HG03442 (cell line): Measurements from ENCODE around the gene ABCC2.
"Not testable (repeated sequence)": the region's sequence is repeated elsewhere in the genome, so short reads cannot be mapped to it uniquely, and the experiment has no call there.

Source experiments
- ATAC-seq: cut with Tn5 transposase; IDR thresholded peaks from one replicate; pipeline ENCODE4 v1.9.1; 2021; ENCODE audit warnings: mild to moderate bottlenecking, moderate library complexity; ENCODE audit not compliant: unreplicated experiment

ABCC2 gene

DNA sequence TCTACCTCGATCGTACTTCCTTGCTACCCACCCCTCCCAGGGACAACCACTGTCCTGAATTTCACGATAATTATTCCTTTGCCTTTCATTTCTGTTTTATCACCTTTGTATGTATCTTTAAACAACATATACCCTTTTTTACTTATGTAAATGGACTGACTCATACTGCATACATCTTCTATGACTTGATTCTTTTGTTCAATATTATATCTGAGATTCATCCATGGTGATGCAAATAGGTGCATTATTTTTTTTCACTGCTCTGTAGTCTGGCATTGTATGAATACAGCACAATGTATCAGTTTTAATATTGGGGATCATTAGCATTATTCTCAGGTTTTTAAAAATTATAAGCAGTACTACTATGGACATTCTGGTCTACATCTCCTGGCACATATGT is 69.4 kb downstream of the ABCC2 start:
- ATAC-seq, result no peak

DNA sequence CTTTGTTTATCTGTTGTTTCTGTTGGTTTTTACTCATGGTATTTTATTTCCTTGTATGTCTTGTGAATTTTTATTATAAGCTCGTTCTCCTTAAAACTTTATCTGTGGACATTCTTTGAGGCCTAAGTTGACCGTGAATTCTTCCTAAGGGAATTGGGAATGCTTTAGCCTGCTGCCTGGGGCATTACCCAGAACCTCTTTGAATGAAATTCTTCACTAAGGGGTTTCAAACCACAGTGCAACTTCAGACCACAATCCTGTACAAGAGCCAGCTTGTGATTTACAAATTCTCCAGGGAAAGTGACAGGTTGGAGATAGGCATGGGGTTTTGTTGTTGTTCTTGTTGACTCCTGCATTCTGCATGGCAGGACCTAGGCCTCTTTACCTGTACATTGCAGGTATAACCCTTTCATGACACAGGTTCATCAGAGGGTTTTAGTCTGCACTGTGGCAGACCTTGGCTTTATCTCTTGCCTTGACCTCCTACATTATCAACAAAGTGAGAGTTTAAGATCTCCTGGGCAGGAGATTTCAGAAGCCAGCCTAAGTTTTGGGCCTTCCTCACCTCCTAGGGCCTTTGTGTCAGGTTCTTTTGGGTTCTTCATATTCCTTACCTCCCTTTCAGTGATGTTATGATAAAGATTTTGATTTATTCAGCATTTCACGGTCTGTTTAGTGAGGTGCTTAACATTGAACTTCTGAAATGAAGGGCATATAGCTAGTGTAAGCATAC is 70.2 kb downstream of the ABCC2 start:
- ATAC-seq, result no peak

DNA sequence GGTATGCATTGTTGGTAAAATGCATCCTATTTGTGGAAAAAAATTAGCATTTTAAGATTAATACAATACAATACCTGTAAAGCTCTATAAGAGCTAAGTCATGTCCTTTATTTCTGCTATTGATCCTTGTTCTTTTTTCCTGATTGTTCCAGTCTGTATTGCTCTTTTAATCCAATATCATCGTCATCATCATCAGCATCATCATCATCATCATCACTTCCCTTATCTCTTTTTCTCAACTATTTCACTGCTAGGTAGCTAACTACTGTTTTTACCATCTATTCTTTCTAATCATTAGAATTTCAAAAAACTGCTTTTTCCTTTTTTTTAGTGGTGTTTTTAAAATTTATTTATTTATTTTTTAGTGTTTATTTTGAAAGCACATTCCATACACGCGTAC is 71.2 kb downstream of the ABCC2 start:
- ATAC-seq, result no peak

DNA sequence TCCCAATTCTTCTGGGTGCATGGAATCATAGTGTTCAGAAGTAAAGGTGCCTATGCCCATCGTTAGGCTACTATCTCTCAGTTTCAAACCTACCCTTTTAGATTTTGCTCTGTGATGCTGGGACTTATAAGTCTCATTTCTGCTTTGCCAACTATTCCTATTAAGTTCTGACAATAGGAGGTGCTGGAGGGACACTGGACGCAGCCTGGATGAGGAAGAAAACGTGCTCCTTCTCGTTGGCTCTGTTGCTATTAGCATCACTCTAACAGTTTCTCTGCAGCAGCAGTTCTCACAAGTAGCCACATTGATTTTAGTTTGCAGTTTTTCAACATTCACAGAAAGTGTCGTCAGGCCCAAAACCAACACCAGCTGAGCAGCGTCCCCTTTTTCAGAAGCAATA is 72.4 kb downstream of the ABCC2 start:
- ATAC-seq, result no peak

DNA sequence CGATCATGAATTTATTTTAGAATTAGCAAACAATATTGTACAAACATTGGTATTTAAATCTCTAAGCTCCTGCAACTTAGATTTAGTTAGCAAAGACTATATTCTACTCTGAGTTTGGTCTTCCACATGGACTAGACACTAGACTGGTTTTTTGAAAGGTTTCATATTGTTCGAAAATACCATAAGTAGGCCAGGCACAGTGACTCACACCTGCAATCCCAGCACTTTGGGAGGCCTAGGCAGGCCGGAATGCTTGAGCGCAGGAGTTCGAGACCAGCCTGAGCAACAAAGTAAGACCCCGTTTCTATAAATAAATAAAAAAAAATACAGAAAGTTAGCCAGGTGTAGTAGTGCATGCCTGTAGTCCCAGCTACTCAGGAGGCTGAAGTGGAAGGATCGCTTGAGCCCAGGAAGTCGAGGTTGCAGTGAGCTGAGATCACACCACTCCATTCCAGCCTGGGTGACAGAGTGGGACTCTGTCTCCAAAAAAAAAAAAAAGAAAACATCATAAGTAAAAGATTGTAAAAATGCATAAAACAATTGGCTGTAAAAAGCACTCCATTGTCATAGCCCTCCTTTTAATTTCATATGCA is 73.1 kb downstream of the ABCC2 start:
- no peak for ATAC-seq

DNA sequence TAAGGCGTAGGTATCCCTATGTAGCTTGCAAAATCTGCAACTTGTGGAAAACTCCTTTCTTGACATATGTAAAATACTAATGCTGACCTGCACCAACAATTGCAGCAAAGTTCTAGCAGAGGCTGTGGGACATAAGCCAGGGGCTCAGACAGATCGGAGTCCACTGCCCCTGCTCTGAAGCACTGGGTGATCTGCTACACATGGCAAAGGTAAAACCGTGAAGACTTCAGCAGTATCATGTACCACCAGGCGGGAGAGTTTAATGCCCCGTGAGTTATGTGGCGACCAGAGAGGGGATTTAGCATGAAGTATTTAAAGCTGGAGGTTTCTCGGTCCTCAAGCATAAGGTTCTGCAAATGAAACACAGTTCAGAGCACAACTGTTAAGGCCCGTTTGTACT is 76.4 kb downstream of the ABCC2 start:
- ATAC-seq, result no peak

DNA sequence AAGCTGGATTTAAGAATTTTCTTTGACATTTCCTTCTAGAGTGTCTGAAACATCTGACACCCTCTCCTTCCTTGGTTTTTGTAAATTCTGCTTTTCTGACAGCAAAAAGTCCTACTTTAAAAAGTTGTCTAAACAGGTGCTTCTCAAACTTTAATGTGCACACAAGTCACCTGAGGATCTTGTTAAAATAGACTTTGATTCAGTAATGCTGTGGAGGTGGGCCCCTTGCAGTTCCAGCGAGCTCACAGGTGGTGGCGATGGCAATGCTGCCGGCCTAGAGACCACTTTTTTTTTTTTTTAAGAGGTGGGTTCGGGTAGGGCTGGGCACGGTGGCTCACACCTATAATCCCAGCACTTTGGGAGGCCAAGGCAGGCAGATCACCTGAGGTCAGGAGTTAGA is 77.1 kb downstream of the ABCC2 start:
- no peak for ATAC-seq

DNA sequence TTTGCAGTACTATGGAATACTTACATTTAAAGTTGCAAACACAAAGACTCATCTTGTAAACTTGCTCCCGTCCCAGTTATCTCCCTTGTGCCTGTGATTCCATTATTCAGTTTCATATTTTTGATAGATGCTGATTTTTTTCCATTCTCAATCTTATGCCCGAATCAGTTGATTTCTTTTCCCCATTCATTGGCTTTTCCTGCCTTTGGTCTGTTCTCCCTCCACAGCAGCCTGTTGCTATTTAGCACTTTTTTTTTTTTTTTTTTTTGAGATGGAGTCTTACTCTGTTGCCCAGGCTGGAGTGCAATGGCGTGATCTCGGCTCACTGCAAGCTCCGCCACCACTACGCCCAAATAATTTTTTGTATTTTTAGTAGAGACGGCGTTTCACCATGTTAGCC is 78.0 kb downstream of the ABCC2 start:
- no peak for ATAC-seq

DNA sequence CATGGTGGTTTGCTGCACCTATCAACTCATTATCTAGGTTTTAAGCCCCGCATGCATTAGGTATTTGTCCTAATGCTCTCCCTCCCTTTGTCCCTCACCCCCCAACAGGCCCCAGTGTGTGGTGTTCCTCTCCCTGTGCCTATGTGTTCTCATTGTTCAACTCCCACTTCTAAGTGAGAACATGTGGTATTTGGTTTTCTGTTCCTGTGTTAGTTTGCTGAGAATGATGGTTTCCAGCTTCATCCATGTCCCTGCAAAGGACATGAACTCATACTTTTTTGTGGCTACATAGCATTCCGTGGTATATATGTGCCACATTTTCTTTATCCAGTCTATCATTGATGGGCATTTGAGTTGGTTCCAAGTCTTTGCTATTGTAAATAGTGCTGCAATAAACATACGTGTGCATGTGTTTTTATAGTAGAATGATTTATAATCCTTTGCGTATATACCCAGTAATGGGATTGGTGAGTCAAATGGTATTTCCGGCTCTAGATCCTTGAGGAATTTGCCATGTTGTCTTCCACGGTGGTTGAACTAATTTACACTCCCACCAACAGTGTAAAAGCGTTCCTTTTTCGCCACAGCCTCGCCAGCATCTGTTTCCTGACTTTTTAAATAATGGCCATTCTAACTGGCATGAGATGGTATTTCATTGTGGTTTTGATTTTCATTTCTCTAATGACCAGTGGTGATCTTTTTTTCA is 81.2 kb downstream of the ABCC2 start:
- ATAC-seq, result not testable (repeated sequence)

DNA sequence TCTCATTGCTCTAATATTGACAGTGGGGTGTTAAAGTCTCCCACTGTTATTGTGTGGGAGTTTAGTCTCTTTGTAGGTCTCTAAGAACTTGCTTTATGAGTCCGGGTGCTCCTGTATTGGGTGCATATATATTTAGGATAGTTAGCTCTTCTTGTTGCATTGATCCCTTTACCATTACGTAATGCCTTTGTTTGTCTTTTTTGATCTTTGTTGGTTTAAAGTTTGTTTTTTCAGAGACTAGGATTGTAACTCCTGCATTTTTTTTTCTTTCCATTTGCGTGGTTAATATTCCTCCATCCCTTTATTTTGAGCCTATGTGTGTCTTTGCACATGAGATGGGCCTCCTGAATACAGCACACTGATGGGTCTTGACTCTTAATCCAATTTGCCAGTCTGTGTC is 84.8 kb downstream of the ABCC2 start:
- not testable (repeated sequence) for ATAC-seq

DNA sequence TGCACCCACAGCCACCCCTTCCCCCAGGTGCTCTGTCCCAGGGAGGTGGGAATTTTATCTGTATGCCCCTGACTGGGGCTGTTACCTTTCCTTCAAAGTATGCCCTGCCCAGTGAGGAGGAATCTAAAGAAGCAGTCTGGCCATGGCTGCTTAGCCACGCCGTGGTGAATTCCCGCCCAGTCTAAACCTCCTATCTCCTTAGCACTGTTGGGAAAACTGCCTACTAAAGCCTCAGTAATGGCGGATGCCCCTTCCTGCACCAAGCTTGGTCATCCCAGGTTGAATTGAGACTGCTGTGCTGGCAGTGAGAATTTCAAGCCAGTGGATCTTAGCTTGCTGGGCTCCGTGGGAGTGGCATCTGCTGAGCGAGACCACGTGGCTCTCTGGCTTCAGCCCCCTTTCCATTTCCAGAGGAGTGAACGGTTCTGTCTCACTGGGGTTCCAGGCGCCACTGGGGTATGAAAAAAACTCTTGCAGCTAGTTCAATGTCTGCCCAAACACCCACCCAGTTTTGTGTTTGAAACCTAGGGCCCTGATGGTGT is 87.2 kb downstream of the ABCC2 start:
- ATAC-seq, result no peak

DNA sequence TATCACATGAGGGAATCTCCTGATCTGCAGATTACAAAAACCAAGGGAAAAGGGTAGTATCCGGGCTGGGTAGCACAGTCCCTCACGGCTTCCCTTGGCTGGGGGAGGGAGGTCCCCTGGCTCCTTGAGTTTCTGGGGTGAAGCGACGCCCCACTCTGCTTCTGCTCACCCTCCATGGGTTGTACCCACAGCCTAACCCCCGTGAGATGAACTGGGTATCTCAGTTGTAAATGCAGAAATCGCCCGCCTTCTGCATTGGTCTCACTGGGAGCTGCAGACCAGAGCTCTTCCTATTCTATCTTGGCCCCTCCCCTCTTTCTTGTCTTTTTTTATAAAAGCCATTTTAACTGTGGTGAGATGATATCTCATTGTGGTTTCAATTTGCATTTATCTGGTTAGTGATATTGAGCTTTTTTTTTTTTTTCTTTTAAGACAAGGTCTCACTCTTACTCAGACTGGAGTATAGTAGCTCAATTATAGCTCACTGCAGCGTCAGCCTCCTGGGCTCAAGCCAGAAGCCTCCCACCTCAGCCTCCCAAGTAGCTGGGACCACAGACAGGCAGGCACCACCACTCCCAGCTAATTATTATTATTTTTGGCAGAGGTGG is 87.8 kb downstream of the ABCC2 start:
- ATAC-seq, result peak; percentile 41

DNA sequence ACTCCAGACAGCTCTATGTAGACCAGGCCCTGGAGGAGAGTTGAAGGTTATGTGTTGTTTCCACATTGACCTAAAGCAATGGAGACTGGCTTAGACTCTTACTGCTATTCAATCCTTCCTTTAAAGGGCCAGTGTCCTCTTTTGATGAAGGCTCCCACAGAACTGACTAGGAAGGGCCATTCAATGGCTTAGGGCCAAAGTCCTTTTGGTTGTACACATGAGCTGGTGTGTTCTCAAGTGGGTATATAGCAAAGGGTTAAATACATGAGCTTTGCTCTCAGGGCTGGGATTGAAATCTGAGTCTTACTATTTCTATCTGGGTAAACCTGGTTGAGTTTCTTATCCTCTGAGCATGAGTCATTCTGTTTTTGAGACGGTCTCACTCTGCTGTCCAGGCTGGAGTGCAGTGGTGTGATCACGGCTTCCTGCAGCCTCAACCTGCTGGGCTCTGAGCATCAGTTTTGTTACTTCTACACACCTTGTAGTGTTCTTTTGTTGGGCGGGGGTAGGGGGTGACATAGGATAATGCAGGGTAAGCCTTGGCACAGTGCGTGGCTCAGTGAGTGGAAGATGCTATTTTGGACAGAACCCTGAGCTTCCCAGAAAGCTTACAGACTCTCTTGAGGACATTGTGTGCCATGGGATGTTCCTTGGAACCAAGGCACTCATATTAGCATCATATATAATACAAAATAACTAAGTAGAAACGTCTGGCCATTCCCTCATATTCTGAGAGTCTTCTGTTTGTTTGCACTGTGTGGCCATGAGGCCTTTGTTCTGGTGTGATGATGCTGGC is 90.1 kb downstream of the ABCC2 start:
- ATAC-seq, result no peak

DNA sequence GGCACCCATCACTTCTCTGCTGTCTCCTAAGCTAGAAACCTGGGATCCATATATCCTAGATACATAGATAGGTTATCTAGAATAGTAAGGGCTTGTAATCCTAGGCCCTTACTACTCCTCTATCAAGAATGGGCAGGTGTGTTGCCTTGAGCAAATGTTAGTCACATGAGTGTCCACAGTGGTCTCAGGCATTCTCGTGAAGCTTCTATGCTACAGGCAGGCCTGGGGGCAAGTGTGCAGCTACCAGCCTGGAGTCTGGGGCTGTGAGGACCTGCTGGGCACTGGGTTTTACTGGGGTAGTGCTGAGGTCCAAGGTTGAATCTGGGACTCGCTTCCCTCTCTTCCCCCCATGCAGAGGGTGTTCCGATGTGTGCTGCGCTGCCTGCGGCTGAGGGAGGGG is 91.4 kb downstream of the ABCC2 start:
- no peak for ATAC-seq

DNA sequence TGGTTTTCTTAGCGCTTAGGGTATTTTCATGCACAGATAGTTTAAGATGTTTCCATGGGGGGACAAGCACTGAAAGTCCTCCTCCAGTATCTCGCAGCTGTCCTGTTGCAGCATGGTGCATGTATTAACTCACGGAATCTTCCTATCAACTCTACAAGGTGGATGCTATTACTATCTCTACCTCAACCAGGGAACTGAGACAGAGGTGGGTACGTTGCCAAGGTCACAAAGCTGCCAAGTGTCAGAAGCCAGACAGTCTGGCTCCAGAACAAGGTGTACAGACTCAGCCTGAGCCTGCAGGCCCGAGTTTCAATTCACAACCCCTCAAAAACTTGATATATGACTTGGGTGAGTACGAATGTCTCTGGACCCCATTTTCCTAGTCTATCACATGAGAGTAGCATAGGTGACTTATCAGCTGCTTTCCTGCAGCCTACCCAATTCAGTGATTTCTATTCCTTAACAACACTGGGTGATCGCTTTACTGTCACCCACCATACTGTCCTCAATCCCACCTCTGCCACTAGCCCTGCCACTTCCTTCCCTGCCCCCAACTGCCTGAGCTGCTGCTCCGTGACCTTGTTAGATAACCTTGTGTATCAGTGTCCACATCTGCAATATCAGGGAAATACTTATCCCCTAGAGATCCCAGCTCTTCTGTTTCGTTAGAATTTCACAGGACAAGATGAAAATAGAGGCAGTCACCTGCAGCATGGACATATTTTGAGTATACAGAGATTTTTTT is 92.1 kb downstream of the ABCC2 start:
- ATAC-seq, result no peak

DNA sequence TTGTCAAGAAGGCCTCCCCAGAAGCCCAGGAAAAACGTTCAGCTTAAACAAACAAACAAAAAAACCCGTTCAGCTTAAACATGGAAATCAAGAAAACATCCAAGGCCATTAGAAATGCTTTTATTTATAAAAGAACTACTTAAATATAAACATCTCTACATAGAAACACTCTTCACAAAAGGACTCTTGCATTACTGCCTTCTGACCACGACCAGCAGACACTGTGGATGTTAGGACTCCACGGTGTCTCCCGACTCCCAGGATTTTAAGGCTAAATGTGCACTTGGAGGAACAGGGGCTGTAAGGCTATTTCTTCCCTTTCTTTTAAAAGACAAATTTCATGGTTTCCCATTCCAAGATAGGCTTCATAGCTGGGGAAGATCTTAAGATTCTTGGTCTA is 93.0 kb downstream of the ABCC2 start:
- no peak for ATAC-seq

DNA sequence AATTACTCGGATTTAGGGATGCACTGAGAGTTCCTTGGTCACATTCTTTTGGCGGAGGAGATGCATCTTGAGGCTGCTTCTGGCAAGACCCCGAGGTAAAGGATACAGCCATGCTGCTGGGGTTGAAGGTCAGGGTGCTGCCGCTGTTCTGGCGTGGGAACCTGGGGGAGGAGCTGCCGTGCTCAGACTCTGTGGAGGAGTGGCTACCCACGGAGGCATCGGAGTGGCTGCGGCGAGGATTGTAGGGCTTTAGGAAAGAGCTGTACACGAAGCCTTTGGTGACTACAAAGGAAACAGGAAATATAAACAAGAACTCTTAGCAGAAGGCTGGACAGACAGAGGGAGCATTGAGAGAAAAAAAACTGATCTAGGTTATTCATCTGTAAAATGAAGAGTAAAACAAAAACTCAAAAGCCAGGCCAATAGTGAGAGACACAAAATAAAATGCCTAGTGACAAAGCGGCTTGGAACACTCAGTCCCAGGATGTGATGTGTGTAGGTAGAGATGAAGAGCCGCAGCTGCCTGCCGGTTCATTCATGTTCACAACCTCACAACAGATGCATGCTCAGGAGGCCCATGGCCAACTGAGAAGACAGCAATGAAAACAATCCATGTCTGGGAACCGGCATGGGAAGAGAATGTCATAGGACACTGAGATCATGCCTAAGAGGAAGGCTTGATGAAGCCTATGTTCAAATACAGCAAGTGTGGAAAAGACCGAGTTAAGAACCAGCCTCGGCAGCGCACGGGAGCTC is 97.8 kb downstream of the ABCC2 start:
- no peak for ATAC-seq

DNA sequence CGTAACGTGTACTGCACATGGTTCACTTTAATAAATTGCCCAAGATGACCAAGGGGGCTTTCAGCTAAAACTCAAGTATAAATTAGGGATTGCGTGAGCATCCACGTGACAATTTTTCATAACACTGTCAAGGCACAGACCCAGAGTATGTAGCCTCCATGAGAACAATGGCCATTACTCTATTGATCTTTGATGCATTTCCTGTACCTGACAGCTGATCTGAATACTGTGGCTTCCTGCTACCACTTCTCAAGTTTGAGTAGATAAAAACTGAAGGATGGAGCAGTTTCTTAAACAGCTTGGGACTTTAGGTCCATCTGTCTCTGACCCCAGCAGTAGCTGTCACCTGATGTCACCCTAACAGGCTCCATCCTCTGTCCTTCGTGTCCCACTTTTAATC is 98.9 kb downstream of the ABCC2 start:
- ATAC-seq, result no peak

DNA sequence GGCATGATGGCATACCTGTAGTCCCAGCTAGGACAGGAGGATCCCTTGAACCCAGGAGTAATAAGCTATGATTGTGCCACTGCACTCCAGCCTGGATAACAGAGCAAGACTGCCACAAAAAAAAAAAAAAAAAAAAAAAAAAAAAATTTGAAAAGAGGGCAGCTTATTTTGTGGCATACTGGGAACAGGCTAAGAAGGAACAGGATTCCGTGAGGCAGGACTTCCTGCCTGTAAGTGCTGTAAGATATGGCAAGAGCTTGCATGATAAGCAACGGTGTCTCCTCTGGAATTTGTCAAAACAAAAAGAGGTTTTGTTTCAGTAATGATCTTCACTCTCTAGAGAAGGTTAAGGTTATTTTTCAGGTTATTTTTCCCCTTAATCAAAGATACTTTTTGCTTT is 101.1 kb downstream of the ABCC2 start:
- ATAC-seq, result no peak
